ENCODE measurements around the gene ZFP3.
"Not testable (repeated sequence)": the region's sequence is repeated elsewhere in the genome, so short reads cannot be mapped to it uniquely, and the experiment has no call there.

Gene ZFP3

DNA sequence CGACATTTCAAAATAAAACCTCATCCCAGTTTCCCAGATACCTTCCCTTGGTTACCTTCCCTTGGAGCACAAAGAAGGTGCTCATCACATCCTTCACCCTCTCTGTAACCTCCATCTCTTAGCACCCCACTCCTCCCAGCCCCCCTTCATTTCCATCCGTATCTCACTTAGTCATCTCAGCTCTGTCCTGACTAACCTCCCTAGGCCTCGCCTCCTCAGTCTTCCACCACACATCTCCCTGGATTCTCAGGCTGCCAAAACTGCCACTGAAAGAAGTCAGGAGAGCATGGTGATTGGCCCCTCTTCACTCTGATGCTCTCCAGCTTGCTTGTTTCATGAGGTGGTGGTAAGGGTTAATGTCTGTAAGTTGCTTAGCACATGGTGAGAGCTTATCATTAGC, 2.3 kb downstream of the ZFP3 start:
- no peak for DNase-seq

DNA sequence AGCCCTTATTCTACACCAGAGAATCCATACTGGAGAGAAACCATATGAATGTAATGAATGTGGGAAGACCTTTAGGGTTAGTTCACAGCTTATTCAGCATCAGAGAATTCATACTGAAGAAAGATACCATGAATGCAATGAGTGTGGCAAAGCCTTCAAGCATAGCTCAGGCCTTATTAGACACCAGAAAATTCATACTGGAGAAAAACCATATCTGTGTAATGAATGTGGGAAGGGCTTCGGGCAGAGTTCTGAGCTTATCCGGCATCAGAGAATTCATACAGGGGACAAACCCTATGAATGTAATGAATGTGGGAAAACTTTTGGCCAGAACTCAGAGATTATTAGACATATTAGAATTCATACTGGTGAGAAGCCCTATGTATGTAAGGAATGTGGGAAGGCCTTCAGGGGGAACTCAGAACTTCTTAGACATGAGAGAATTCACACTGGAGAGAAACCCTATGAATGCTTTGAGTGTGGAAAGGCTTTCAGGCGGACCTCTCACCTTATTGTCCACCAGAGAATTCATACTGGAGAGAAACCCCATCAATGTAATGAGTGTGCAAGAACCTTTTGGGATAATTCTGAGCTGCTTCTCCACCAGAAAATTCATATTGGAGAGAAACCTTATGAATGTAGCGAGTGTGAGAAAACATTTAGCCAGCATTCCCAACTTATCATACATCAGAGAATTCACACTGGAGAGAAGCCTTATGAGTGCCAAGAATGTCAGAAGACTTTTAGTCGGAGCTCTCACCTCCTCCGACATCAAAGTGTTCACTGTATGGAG, 14.1 kb downstream of the ZFP3 start:
- DNase-seq, result no peak

DNA sequence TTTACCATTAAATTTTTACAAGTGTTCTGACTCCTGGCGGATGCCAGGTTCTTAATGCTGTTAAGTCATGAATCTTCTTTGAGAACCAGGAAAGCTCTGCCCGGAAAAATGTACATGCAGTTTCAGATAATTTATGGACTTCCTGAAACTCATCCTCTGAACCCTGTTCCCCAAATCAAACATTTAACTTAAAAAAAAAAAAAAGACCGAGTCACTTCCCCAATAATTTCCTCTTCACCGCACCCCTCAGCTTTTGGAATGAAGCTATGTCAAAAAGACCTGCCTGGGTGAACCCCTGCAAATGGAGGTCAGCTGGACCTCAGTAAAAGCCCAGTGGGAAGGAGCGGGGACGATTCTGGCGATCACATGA, 18.4 kb downstream of the ZFP3 start:
- no peak for DNase-seq

DNA sequence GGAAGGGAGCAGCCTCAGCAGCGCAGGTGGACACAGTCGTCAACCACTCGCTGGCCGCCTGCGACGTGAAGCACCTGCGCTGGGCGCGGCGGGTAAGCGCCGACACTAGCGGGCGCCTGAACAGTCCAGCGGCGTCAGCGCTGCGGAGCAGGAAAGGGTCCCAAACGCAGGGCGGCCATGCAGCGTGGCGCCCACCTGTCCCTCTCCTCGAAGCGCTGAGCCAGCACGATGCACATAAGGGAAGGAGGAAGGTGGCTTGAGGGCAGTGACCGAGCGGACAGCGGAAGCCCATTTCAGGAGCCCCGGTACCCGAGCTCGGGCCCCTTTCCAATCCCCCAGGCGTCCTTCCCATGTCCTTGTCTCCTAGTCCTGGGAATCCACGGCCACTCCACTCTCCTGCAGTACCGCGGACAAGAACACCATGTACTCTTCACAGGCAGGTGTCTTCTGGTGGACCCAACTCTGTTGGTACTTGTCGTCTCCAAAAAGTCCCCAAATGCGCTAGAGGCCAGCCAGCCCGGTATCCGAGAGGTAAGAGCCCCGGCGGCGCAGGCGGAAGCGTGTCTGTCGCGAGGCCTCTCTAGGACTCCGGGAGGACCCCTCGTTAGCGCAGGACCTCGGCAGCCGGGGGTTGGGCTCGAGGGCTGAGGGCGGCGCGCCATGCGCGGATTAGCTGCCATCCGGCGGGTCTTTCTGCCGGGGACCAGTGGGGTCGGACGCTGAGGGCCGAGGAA, 19.0 kb downstream of the ZFP3 start:
- peak; percentile 29 for DNase-seq

DNA sequence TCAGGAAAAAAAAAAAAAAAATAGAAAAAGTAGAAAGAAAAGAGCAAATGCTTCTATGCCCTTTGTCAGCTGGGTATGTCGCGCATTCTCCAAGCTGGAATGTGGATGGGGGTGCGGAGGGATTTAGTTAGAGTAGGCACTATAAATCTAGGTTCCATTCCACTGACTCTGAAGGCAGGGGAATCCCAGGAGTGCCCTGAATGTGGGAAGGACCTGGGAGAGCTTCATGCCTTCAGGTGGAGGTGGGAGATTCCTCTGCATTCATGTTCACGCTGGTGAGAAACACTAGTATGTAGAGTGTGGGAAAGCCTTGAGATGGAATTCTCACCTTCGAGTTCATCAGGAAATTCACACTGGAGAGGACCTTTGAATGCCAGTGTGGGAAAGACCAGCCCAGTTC, 21.0 kb downstream of the ZFP3 start:
- DNase-seq, result no peak

DNA sequence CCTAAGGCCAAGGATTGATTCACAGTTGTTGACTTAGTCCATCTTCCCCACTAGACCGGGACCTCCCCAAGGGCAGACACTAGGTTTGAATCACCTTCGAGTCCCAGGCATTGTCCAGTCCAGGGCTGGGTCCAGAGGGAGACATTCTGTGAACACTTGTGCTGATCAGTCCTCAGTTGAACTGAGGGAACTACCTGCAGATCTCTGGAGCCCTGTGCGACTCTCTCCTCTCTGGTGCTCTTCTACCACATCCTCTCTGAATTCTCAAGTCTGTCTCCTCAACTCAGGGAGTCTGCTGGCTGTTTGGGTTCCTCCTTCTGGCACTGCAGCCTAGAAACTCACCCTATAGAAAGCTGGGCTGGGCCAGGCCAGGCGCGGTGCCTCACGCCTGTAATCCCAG, 22.6 kb downstream of the ZFP3 start:
- DNase-seq, result no peak

DNA sequence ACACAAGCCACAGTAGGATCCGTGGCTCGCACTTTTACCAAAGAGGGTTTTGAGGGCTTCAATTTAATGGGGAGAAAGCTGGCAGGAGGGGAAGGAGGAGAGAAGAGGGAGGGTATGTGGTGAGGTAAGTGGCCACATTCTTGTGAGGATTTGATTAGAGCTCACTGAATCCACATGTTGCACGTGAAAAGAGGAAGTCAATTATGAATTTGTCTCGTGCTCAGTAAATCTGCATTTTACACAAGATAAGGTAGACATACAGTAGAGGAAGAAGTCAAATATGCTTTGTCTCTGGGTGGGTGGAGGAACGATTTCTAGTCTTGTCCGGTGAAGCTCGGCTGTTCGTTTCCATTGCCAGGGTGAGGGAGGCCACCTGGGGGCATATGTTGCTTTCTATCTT, 32.5 kb downstream of the ZFP3 start:
- DNase-seq, result no peak

DNA sequence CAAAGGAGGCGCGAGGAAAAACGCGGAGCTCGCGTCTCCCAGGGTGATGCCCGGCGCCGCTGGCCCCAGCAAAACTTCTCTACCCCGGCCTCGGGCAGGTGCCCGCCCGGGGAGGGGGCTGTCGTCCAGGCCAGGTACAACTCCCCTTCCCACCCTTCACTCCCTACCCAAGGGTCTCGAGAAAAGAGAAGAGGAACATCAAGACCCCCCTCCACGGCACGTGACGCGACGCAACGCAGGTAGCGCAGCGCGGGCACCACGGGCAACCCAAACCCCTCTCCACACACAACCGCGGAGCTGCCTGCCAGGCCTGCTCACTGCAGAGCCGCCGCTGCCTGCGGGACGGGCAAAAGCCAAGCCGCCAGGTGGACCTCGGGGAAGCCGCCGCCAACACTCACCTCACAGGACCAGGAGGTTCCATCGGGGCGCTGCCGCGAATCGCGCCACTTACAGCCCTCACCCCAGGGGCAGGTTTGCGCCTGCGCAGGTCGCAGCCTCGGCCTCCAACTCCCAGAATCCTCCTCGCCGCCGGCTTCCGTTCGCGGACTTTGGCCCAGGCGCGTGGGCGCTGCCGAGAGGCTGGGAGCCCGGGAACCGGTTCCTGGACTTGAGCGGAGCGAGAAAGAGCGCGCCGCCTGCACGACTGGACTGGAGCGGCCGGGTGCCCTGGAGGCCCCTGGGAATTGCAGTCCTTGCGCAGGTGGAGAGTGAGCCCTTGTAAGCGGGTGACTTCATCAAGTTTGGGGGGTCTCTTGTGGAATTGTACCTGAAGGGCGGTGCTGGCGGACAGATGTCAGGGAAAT, 33.3 kb downstream of the ZFP3 start, which contains the start of gene ZNF232:
Gene ZNF232, minus strand, starts transcription at position 477 of the 803 bp plus-strand sequence. Its CDS starts 56 bp downstream, at position 421.
- peak; percentile 85 for DNase-seq

DNA sequence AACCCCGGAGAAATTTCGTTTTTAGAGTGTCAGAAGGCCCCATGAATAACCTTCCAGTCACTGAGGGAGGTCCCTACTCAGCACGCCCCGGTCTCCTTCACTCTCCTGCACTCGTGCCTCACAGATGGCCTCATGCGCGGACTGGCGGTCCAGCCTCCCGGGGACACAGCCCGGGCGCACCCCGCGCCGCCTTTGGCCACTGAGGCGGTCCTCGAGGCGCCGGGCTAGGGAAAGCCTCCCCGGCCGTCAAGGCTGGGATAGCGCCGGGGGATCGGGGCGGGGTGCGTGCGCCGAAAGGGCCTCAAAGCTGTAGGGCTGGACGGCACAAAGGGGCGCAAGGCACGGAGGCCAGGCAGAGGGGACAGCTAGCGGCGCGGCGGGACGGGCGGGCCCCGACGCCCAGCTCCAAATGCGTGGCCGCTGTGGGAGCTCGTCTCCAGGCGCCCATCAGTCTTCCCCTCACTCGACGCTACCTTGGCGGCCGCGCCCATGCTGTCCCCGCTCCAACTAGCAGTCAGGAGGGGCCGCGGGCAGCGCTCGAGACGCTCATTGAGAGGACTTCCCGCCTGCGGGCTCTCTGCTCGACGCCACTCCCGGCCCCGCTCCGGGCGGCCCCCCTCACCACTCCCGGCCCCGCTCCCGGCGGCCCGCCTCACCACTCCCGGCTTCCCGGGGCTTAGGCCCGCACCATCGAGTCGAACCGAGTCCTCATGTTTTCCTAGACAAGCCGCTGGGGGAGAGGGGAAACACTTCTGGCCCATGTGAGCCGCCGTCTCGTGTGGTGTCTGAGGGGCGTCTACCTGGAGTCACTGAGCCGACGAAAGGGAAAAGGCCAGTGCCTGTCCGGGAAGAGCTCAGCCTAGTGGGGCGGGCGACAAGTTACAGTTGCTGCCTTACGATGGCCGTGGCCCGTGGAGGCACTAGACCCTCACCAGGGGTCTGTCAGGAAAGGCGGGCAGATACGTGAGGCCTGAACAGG, 37.7 kb downstream of the ZFP3 start, which contains the start of gene USP6:
Gene USP6, plus strand, starts transcription at position 360 of the 979 bp plus-strand sequence. CDS start 14,336 bp downstream, outside the sequence.
- DNase-seq, result no peak

DNA sequence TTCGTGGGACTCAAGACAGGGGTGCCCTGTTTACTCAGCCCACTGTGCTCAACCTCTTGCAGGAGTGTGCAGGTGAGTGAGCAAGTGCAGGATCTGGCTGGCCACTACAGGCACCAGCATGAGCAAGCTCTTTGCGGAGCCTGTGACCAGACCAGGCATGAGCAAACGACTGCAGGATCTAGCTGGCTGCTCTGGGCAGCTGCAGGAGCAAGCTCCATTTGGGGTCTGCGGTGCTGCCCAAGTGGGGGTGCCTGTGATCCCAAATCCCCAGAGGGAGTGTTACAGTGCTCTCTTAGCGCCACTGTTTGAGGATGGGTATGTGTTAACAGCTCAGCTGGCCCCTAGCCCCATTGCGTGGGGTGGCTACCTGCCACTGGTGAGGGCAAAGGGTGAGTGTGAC, 40.0 kb downstream of the ZFP3 start:
- DNase-seq, result no peak

DNA sequence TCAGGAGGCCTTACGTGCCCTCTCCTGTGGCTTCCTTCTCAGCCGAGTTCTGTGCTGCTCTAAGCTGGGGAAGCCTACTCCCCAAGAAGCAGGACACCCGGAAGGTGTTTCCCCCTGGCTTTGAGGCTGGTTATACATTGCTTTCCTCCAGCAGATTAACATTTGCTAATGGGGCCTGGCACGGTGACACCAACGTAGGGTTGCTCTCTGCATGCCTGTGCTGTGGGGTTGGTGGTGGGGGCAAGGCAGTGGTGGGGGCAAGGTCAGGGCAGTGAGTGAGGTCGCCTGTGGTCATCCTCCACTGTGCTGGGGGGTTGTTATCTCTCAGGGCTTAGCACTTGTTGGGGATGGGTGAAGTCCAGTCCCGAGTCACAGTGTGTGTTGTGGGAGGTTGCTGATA, 41.8 kb downstream of the ZFP3 start:
- DNase-seq, result no peak

DNA sequence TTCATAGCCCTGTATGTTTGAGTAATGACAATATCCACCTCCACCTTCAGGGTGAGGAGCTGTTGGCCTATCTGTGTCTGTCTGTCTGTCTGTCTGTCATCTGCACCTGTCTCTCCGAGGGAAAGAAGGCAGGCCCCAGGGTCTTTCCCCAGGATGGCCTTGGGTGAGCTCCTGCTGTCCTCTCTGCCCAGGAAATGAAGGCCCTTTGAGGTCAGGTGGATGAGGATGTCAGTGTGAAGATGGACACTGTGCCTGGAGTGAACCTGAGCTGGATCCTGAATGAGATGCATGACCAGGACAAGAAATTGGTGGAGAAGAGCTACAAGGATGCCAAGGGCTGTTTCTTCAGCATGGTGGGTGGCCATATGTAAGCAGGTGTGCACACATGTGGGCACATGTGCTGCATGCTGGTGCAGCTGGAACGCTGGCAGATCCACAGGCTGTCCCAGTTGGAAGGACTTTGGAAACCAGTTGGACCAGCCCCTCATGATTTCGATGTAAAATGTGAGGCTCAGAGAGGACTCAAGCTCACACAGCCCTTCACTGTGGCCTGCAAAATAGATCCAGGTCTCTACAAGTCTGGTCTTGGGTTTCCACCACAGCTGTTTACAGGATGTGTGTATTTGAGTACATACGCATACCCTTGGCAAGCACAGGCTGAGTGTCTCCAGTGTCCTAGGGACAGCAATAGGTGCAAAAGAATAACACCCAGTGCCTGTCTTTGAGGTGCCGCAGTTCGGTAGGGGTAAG, 42.3 kb downstream of the ZFP3 start:
- not testable (repeated sequence) for DNase-seq

DNA sequence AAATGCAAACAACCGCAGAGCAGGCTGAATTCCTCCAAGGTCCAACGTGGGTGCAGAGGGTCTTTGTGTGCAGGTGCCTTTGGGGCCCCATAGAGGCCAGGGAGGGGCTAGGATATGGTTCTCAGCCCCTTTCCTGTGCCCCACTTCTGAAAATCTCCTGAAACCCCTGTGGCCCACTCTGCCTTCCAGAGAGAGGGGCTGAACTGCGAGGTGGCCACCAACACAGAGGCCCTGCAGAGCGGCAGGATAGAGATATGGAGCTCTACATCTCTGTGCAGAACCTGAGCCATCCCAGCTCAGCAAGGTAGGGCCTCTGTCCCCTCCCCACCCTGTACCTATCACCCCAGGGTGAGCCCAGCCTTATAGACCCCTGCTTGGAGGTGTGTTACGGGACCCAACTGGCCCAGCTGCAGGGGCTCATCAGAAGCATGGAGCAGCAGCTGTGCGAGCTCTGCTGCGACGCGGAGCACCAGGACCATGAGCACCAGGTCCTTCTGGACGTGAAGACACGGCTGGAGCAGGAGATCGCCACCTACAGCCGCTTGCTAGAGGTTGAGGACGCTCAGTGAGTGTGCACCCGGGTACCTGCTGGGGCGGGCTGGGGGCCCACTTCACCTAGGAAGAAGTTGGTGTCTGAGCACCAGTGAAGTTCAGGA, 43.0 kb downstream of the ZFP3 start:
- no peak for DNase-seq

DNA sequence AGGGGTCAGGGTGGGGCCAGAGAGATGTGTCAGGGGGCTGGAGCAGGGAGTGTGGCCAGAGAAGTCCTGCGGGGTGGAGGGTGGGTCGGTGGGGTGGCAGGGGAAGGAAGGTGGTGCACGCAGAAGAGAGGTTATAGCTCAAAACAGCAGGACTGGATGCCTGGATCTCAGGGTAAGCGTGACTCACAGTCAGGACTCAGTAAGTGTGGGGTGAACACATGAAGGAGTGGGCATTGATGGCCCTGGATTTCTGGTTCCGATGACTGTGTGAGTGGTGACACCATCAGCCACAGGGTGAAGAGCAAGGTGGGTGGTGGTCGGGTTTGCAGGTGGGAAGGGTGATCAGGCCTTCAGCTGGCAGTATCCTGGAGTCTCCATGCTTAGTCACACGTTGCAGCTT, 43.8 kb downstream of the ZFP3 start:
- DNase-seq, result not testable (repeated sequence)

DNA sequence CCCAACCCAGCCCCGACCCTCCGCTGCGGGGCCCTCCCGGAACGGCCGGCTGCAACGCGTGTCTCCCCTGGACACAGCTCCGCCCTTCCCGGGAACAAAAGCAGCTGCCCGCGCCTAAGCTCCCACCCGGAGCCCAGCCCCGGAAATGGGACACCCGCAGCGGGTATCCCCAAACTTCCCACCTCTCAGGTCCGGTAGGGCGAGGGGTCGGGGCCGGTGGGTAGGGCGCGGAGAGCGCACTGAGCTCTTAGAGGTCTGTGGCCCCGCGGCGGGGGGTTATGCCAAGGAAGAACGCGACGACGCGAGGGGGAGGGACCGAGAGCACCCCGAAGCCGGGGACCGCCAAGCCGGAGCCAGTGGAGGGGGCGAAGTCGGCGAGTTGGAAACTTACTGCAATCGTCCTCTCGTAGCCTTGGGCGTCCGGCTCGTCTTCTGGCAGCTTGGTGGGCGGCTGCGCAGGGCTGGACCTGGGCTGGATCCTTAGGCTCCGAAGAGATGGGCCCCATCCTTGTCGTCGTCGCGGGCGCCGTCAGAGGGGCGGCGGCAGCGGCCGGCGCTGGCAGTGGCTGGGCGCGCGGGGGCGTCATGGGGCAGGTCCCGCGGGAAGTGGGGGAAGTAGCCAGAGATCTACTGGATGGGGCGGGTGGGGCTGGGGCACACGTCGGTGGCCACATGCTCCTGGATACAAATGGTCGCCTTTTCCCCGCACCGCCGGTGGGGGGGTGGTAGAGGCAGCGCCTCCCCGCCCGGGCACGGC, 44.5 kb downstream of the ZFP3 start:
- no peak for DNase-seq

DNA sequence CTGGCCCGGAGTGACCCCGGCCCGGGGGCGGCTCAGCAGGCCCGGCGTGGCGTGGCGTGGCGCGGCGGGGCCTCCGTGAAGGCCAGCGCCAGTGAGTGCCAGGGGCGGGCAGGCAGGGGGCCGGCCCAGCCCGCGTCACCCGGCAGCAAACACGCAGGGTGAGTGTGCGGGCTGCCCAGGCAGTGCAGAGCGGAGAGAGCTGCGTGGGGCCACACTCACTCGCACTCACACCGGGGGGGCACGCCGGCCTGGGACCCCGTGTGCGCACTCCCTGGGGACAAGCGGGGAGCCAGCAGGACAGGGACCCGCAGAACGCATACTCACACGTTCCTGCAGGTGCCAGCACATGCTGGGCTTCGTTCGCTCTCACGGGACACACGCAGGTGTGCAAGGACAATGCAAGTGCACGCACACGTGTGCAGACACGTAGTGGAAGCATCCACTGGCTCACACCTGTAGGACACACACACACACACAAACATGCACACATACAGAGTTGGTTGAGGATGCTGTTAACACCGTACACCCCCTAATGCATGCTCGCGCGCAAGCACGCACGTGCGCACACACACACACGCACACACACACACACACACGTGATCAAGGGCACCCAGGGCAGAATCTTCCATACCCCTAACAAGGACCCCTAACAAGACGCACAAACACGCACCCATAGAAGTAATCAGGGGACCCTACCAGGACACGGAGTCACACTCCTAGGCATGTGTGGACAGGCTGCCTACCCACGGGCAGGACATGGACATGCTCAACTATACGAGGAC, 45.3 kb downstream of the ZFP3 start:
- DNase-seq, result no peak

DNA sequence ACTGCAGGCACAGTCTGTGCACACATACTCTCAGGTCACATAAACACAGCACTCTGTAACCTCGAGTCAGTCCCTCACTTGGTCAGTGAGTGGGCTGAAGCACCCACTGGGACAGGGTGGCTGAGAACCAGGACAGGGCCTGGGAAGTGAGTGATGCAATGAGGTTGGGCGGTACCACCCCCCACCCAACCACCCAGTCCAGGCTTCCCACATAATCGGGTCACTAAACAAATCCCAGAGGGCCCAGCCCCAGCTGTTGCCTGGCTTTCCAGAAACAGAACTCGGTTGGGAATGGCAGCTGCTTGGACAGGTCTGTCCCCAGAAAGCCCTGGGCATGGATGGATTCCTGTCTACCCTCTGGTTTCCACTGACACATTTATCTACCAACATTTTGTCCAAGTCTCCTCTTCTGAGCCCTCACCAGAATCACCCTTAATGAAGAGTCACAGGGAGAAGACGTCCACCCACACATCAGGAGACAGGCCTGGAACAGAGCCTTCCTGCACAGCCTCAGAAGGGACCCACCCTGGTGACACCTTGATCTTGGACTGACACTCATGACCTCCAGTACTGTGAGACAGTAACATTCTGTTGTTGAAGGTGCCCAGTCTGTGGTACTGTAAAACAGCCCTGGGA, 46.0 kb downstream of the ZFP3 start:
- not testable (repeated sequence) for DNase-seq

DNA sequence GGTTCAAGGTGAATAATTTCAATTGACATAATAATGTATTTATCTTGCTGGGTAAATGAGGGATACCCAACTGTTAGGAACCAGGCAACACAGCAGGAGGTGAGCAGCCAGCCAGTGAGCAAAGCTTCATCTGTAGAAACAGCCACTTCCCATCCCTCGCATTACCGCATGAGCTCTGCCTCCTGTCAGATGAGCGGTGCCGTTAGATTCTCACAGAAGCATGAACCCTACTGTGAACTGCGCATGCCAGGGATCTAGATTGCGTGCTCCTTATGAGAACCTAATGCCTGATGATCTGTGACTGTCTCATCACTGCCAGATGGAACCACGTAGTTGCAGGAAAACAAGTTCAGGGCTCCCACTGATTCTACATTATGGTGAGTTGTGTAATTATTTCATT, 46.6 kb downstream of the ZFP3 start:
- not testable (repeated sequence) for DNase-seq

Data from effector CD8-positive, alpha-beta T cell (primary cell).